Fibroblast of skin of abdomen (primary cell): ENCODE measurements around the gene CTU2.

Experiments
- DNase-seq: peaks from one replicate; pipeline ENCODE4 v3.0.0-alpha.2; 2013

The CTU2 gene

GRCh38 chr16:88747588-88748301, 41.4 kb downstream of the CTU2 start:
- DNase-seq = no peak

GRCh38 chr16:88748364-88748763, 42.1 kb downstream of the CTU2 start:
- no peak for DNase-seq

GRCh38 chr16:88749358-88749757, 43.1 kb downstream of the CTU2 start:
- DNase-seq = no peak

- no peak for DNase-seq
Measured at GRCh38 chr16:88750854-88751253, 44.6 kb downstream of the CTU2 start.

GRCh38 chr16:88752386-88753002, 46.2 kb downstream of the CTU2 start:
- DNase-seq = no peak

- no peak for DNase-seq
Measured at GRCh38 chr16:88753191-88753590, 46.9 kb downstream of the CTU2 start.

GRCh38 chr16:88753602-88754001, 47.3 kb downstream of the CTU2 start:
- DNase-seq = no peak

- no peak for DNase-seq
Measured at GRCh38 chr16:88754109-88754911, 48.0 kb downstream of the CTU2 start.

- DNase-seq = peak; percentile 34
Measured at GRCh38 chr16:88754912-88755744, 48.8 kb downstream of the CTU2 start.

GRCh38 chr16:88755745-88756443, 49.6 kb downstream of the CTU2 start:
- no peak for DNase-seq

- no peak for DNase-seq
Measured at GRCh38 chr16:88758227-88758943, 52.1 kb downstream of the CTU2 start.

- DNase-seq = no peak
Measured at GRCh38 chr16:88758944-88759244, 52.6 kb downstream of the CTU2 start.

GRCh38 chr16:88759245-88759975, 53.1 kb downstream of the CTU2 start:
- DNase-seq = no peak

GRCh38 chr16:88759976-88760350, 53.7 kb downstream of the CTU2 start:
- DNase-seq = no peak

GRCh38 chr16:88760424-88761142, 54.3 kb downstream of the CTU2 start:
- DNase-seq = no peak

- no peak for DNase-seq
Measured at GRCh38 chr16:88761143-88761534, 54.8 kb downstream of the CTU2 start.

- no peak for DNase-seq
Measured at GRCh38 chr16:88761830-88762229, 55.5 kb downstream of the CTU2 start.

- no peak for DNase-seq
Measured at GRCh38 chr16:88762258-88762870, 56.1 kb downstream of the CTU2 start.

- DNase-seq = no peak
Measured at GRCh38 chr16:88762941-88763340, 56.6 kb downstream of the CTU2 start.
